BJ (cell line): ENCODE measurements around the gene TCF4. TPM values are rescaled to one million over a fixed set of nuclear protein-coding genes. Genes with fewer than 3 reads are reported as not detected.
A peak's percentile ranks its signal among the peaks of the same experiment; 100 is the strongest.

Experiments used
- CTCF ChIA-PET: fragments of 350-600 bp; formaldehyde crosslinking; extraction: SDS; loops from one replicate; lab custom pipeline; 2021; ENCODE audit warnings: antibody characterized with exemption, inconsistent platforms; lab: Yijun Ruan, JAX
- POLR2A ChIA-PET: fragments of 300-600 bp; sonication (Branson Sonifier 250); formaldehyde crosslinking; extraction: SDS; loops from one replicate; lab custom pipeline; 2021; ENCODE audit warnings: antibody characterized with exemption; lab: Charles Lee
- DNase-seq: peaks from one replicate; pipeline ENCODE4 v3.0.0-alpha.2; 2011; ENCODE audit warnings: low read depth
- H3K27me3 ChIP-seq: 2 replicates; pipeline ENCODE4 v1.6.0; 2011; ENCODE audit warnings: low read length; ENCODE audit not compliant: control insufficient read depth, insufficient read depth
- H3K36me3 ChIP-seq: 2 replicates; pipeline ENCODE4 v1.5.1; 2011; ENCODE audit warnings: low read length; ENCODE audit not compliant: control insufficient read depth, insufficient read depth
- H3K4me3 ChIP-seq: 2 replicates; pipeline ENCODE4 v1.5.1; 2011; ENCODE audit warnings: low read depth, mild to moderate bottlenecking, control low read depth, low read length
- polyA plus RNA-seq: library from polyadenylated mRNA; depleted of rRNA; stranded (reverse); fragments of >200 nt; gene quantifications from 2 replicates; pipeline ENCODE4 v1.2.3, GENCODE V29; 2011
- TF ChIP-seq, protein P1 (sequence below): IDR thresholded peaks from 2 replicates; pipeline ENCODE4 v1.5.1; 2011; ENCODE audit warnings: low read depth, mild to moderate bottlenecking, control low read depth, inconsistent platforms, low read length, moderate library complexity; ENCODE audit not compliant: insufficient read depth

The TCF4 gene
- polyA plus RNA-seq, 1 experiment, result 65.8 TPM

DNA sequence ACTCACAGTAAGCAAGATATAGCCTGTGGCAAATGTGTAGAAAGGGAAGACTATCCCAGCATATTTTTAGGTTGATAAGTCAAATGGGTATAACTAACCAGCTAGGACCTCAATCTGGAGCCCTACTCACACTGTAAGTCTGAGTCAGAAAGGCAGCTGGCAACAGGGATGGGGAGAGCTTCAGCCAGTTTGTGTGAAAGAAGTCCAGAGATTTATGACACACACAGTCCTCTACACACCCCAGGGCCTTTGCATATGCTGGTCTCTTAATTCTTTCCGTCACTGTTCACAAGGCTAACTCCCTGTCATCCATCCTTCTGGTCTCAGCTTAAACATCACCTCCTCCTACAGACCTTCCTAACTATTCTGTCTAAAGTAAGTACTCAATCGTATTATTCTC, 5.9 kb upstream of the TCF4 start:
- no peaks in the 10 kb centered on the region for H3K27me3 ChIP-seq
- DNase-seq, result no peak
- TF ChIP-seq, protein P1, sequence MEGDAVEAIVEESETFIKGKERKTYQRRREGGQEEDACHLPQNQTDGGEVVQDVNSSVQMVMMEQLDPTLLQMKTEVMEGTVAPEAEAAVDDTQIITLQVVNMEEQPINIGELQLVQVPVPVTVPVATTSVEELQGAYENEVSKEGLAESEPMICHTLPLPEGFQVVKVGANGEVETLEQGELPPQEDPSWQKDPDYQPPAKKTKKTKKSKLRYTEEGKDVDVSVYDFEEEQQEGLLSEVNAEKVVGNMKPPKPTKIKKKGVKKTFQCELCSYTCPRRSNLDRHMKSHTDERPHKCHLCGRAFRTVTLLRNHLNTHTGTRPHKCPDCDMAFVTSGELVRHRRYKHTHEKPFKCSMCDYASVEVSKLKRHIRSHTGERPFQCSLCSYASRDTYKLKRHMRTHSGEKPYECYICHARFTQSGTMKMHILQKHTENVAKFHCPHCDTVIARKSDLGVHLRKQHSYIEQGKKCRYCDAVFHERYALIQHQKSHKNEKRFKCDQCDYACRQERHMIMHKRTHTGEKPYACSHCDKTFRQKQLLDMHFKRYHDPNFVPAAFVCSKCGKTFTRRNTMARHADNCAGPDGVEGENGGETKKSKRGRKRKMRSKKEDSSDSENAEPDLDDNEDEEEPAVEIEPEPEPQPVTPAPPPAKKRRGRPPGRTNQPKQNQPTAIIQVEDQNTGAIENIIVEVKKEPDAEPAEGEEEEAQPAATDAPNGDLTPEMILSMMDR, result no peak
- CTCF ChIA-PET, result interaction anchor here (0.8 to 1.0 kb wide), 2 partner anchors 178 to 267 kb away, joined by 3 to 4 read pairs; no protein-coding TSS in a partner anchor
- no peaks in the 10 kb centered on the region for H3K36me3 ChIP-seq
- POLR2A ChIA-PET, result no interaction called here
- H3K4me3 ChIP-seq, result no peak overlapping the region

DNA sequence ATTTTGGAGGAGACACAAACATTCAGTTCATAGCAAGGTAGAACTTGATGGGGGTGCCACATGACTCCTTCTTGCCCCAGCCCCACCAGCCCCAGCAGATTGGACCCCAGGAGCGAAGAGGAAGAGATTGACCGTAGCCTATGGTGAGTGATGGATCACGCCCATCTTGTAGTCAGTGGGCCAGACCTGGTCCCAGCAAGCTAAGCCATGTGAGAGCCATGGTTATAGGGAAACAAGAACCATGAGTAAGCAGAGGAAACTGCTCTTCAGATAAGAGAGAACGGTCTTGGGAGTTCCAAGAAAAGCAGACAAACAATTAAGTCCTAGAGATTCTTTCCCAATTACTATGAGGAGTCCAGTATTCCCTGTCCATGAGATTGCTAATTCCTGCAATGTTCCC, 4.6 kb upstream of the TCF4 start:
- POLR2A ChIA-PET, result no interaction called here
- H3K27me3 ChIP-seq, result no peaks in the 10 kb centered on the region
- no peak overlapping the region for H3K4me3 ChIP-seq
- TF ChIP-seq, protein P1, result no peak
- CTCF ChIA-PET, result no interaction called here
- H3K36me3 ChIP-seq, result no peaks in the 10 kb centered on the region
- no peak for DNase-seq

DNA sequence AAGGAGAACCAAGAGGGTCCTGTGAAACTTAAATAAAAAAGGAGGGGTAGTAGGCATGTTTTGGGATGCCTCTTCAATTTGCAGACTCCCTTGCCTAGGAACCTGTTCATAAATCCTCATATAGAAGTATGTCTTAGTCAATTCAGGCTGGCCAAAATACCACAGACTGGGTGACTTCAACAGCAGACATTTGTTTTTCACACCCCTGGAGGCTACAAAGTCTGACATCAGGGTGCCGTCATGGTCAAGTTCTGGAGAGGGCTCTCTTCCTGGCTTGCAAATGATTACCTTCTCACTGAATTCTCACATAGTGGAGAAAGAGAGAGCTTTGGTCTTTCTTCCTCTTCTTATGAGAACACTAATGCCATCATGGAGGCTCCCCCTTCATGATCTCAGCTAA, 4.1 kb upstream of the TCF4 start:
- H3K4me3 ChIP-seq, result no peak overlapping the region
- no peaks in the 10 kb centered on the region for H3K27me3 ChIP-seq
- H3K36me3 ChIP-seq, result no peaks in the 10 kb centered on the region
- ChIA-PET POLR2A (no interaction called here), CTCF (no interaction called here)
- TF ChIP-seq, protein P1, result no peak
- DNase-seq, result no peak

DNA sequence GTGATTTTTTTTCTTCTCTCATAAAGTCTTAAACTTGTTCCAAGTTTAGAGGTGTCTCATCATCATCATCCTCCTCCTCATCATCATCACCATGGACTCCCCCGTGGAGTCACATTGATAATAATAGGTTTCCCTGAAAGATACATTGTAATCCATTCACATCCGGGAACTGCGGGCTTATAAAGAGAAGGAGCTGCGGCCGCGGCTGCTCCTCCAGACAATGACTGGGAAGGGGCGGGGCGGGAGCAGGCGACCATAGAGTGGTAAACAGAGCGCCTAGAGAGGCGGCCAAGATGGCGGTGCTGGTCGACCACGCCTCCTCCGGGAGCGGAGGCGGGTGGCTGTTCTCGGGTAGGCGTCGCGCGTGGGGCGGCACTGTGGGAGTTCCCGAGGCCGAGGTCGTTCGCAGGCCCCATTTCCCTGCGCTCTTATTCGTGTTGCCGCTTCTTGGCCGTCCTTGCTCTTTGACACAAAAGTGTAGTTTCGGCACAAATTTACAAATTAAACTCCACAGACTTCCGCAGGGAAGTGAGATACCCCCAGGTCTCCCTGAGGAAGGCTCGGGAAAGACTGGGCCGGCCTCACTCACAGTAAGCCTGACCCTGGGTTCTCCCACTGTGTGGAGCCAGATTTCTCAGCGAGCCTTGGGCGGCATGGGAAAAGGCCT, 1.8 kb upstream of the TCF4 start:
- ChIA-PET CTCF (interaction anchor here (0.9 kb wide), 1 partner anchor 196 kb away, joined by 6 read pairs; no protein-coding TSS in a partner anchor), POLR2A (interaction anchor here (0.5 to 0.7 kb wide), 3 partner anchors 95 to 267 kb away, joined by 3 to 5 read pairs (median 5); no protein-coding TSS in a partner anchor)
- TF ChIP-seq, protein P1, result no peak
- peak overlapping the region; percentile 74 for H3K4me3 ChIP-seq
- H3K27me3 ChIP-seq, result no peaks in the 10 kb centered on the region
- DNase-seq, result peak; percentile 72
- no peaks in the 10 kb centered on the region for H3K36me3 ChIP-seq

DNA sequence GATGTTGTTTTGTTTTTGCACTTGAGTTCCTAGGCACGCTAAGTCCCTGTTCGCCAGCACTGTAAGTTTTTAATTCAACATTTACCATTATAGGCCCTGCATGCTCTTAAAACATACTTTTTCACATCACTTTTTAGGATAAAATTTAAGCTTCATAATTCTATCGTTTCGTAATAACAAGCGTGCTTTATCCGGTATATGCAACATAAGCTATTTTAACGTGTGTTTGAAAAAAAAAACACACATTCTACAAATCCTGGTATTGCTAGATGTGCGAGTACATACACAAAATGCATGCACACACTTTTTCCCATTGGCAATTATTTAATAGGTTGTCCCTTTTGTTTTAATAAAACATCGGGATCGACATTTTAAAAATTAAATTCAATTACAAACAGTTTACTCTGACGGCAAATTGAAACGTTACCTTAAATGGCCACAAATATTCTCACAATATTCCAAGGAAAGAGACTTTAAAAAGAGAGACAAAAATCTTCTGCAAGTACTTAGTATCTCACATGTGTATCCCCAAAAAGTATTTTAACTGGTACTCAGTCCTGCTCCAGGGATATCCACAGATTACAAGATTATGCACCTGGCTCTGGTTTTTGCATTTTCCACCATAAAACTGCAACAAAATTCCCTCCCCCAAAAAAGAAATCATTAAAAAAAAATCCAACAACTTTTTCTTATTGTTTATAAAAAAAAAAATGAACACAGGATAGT, 1.0 kb upstream of the TCF4 start:
- no peaks in the 10 kb centered on the region for H3K27me3 ChIP-seq
- H3K4me3 ChIP-seq, result peak overlapping the region; percentile 74
- TF ChIP-seq, protein P1, result no peak
- ChIA-PET POLR2A (interaction anchor here (0.5 to 0.7 kb wide), 4 partner anchors 266 to 625 kb away, joined by 3 to 11 read pairs (median 6); no protein-coding TSS in a partner anchor), CTCF (interaction anchor here (0.7 to 0.9 kb wide), 3 partner anchors 172 to 195 kb away, joined by 3 to 6 read pairs (median 4); no protein-coding TSS in a partner anchor)
- DNase-seq, result no peak
- no peaks in the 10 kb centered on the region for H3K36me3 ChIP-seq
